NB4 (cell line): ENCODE measurements around the gene PTX3.

ENCODE experiments used
- DNase-seq: peaks from one replicate; pipeline ENCODE4 v3.0.0; 2010; ENCODE audit warnings: low read depth
- H3K4me3 ChIP-seq: one replicate; pipeline ENCODE4 v1.5.1; 2011; ENCODE audit warnings: mild to moderate bottlenecking, low read depth, low read length, moderate library complexity
- MAX ChIP-seq: IDR thresholded peaks from 2 replicates; pipeline ENCODE4 v1.6.1; 2011; ENCODE audit warnings: low read depth, low read length
- MYC ChIP-seq: IDR thresholded peaks from 2 replicates; pipeline ENCODE4 v1.6.1; 2011; ENCODE audit warnings: low read depth, low read length
- POLR2A ChIP-seq: IDR thresholded peaks from 2 replicates; pipeline ENCODE4 v1.6.1; 2011; ENCODE audit warnings: mild to moderate bottlenecking; ENCODE audit not compliant: insufficient read length; ENCODE audit errors: extremely low read depth
- TF ChIP-seq, protein P1 (sequence below): IDR thresholded peaks from one replicate; pipeline ENCODE4 v1.5.1; 2012; ENCODE audit warnings: low read depth, low read length

Gene PTX3

GRCh38 chr3:157407769-157408168 is 28.9 kb upstream of the PTX3 start:
- no peak for TF ChIP-seq MYC
- no peak for TF ChIP-seq MAX
- TF ChIP-seq, protein P1, sequence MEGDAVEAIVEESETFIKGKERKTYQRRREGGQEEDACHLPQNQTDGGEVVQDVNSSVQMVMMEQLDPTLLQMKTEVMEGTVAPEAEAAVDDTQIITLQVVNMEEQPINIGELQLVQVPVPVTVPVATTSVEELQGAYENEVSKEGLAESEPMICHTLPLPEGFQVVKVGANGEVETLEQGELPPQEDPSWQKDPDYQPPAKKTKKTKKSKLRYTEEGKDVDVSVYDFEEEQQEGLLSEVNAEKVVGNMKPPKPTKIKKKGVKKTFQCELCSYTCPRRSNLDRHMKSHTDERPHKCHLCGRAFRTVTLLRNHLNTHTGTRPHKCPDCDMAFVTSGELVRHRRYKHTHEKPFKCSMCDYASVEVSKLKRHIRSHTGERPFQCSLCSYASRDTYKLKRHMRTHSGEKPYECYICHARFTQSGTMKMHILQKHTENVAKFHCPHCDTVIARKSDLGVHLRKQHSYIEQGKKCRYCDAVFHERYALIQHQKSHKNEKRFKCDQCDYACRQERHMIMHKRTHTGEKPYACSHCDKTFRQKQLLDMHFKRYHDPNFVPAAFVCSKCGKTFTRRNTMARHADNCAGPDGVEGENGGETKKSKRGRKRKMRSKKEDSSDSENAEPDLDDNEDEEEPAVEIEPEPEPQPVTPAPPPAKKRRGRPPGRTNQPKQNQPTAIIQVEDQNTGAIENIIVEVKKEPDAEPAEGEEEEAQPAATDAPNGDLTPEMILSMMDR, result no peak
- TF ChIP-seq POLR2A, result no peak
- no peak for DNase-seq
- H3K4me3 ChIP-seq, result no peak overlapping the region

DNA sequence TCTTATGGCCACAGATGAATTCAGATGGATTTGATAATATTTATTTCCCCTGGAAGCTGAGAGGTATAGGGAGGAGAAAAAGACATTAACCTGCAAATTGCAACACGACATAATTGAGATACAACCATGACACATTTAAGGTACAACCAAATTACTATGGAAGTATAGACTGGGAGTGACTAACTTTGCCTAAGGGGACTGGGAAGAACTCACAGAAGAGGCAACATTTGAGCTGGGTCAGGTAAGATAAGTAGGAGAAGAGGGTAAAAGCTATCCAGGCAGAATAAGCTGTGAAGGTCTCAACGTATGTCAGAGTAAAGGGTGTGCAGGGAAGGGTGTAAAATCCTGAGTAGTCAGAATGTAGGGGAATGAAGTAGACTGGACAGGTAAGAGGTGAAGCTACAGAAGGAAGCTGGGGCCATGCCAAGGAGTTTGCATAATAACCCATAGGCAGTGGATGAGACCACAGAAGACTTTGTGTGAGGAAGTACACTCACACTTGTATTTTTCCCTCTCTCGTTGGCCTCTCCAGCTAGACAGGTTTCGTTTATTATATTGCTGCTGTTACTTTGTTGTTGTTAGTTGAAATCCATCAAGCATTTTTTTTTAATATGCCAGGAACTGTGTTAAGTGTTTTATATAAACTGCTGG is 28.0 kb upstream of the PTX3 start:
- no peak for TF ChIP-seq MYC
- TF ChIP-seq, protein P1, result no peak
- TF ChIP-seq POLR2A, result no peak
- TF ChIP-seq MAX, result no peak
- DNase-seq, result no peak

GRCh38 chr3:157409516-157409915 is 27.1 kb upstream of the PTX3 start:
- H3K4me3 ChIP-seq, result no peak overlapping the region
- TF ChIP-seq MAX (no peak), MYC (no peak), POLR2A (no peak)
- TF ChIP-seq, protein P1, result no peak
- no peak for DNase-seq

More for the DNA sequence above, 28.0 kb upstream of the PTX3 start:
- no peak overlapping the region for H3K4me3 ChIP-seq

DNA sequence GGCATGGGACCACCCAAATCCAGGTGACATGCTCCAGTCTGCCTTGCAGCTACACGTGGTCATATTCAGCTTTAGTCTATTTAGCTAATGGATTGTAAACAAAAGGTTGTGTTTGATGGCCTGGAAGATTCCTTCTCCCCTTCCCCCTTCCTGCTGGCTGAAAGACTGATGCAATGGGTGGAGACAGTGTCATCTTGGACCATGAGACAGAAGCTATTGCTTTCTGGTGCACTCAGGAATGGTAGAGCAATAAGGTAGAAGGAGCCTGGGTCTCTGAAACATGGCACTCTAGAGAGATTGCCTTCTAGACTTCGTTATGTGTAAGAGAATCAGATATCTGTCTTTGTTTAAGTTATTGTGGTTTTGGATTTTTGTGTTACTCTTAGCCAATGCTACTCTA is 25.7 kb upstream of the PTX3 start:
- TF ChIP-seq MAX, result no peak
- no peak for TF ChIP-seq MYC
- no peak for TF ChIP-seq POLR2A
- TF ChIP-seq, protein P1, result no peak
- no peak overlapping the region for H3K4me3 ChIP-seq
- DNase-seq, result no peak

- DNase-seq, result no peak
- no peak overlapping the region for H3K4me3 ChIP-seq
- TF ChIP-seq, protein P1, result no peak
- no peak for TF ChIP-seq POLR2A
- TF ChIP-seq MYC, result no peak
- no peak for TF ChIP-seq MAX
These were observed 24.3 kb upstream of the PTX3 start for GRCh38 chr3:157412323-157412855.

- TF ChIP-seq MAX, result no peak
- TF ChIP-seq, protein P1, result no peak
- TF ChIP-seq MYC, result no peak
- no peak for TF ChIP-seq POLR2A
These were observed 21.8 kb upstream of the PTX3 start for GRCh38 chr3:157414861-157415260.

More at GRCh38 chr3:157414861-157415260, 21.8 kb upstream of the PTX3 start:
- H3K4me3 ChIP-seq, result no peak overlapping the region
- DNase-seq, result no peak
